HG02642 (cell line): Measurements from ENCODE around the gene MIOS.
"Not testable (repeated sequence)": the region's sequence is repeated elsewhere in the genome, so short reads cannot be mapped to it uniquely, and the experiment has no call there.

Experiments used
- ATAC-seq: cut with Tn5 transposase; IDR thresholded peaks from one replicate; pipeline ENCODE4 v1.9.1; 2021; ENCODE audit warnings: mild to moderate bottlenecking; ENCODE audit not compliant: unreplicated experiment, poor library complexity

The MIOS gene

DNA sequence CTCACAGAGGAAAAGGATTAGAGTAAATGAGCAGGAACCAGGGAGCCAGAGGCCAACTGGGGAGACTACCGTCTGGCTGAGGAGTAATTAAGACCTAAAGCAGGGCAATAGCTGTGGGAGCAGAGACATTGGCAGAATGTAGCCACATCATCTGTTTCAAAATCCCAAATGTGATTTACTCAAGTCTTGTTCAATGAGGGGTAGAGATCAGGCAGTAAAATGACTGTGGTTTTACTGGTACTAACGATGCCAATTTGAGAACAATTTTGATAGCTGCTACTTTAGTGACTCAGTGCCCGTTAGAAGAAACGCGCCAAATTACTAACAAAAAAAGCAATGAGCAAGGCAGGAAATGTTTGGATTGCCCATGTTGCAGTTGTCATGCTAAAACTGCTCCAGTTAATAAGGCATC lies 12.7 kb upstream of the MIOS start:
- ATAC-seq: no peak

DNA sequence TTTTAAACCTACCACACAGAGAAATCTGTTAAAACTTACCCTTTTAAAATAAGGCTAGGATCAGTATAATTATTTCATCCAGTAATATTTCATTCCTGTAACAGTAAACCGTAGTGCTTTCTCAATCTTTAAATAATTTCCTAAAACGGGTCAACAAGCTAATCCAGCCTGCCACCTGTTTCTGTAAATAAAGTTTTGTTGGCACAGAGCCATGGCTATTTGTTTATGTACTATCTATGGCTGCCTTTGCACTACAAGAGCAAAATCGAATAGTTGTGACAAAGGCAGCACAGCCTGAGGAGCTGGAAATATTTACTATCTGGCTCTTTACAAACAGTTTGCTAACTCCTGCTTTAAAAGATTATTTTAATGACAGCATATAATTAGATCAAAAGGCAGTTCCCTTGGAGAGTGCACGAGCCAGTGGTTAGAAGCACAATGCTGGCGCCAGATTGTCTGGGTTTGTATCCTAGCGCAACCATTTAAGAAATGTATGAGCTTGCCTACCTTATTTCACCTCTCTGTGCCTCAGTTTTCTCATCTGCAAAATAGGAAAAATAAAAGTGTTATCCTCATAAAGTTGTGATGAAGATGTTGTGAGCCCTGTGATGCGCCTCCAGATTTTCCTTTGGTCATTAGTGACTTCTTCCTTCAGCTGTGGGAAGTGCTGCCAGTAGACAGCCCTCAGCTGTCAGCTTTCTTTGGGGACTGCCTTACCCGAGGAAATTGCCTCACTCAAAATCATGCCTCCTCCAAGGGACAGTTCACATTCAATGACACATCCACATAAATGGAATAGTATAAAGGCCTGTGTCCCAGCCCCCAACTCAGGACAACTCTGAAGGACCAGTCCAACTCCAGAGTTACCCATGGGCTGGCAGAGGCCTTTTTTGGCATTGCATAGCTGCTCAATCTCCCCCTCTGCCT lies 11.8 kb upstream of the MIOS start:
- no peak for ATAC-seq

DNA sequence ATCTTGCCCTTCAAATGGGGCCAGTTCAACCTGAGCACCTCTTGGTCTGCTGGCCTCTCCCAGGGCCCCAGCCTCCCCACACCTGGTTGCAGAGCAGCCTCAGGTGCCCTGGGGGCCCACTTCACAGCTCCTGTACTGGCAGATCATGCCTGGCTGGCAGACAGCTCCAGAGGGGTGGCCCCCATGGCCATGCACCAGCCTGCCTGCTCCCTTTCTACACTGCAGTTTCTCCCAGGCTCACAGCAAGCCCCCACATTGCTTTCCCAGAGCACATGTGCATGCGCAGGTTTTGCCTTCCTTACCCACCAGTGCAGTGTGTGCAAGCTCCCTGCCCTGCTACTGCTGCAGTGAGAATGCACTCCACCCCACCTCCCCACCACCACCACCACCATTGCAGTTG lies 9.8 kb upstream of the MIOS start:
- ATAC-seq: no peak

DNA sequence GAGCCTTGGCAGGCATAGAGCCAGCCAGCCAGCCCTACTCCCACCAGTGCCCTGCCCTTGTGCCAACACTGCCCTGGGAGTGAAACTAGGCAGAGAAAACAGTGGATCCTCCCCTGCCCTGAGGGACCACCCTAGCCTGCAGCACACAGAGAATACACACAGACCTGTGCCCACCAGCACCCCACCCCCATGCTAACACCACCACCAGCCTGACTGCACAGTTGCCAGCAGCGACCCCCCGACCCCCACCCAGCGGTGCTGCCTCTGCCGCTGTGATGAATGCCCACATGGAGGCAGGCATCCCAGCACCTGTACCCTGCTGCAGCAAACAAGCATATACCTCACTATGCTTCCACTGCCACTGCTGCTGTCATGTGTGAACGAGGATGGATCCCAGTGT lies 9.4 kb upstream of the MIOS start:
- no peak for ATAC-seq

DNA sequence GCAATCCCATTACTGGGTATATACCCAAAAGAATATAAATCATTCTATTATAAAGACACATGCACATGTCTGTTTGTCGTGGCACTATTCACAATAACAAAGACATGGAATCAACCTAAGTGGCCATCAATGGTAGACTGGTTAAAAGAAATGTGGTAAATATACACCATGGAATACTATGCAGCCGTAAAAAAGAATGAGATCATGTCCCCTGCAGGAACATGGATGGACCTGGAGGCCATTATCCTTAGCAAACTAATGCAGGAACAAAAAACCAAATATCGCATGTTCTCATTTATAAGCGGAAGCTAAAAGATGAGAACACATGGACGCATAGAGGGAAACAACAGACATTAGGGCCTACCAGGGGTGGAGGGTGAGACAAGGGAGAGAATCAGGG lies 5.1 kb upstream of the MIOS start:
- ATAC-seq: not testable (repeated sequence)

DNA sequence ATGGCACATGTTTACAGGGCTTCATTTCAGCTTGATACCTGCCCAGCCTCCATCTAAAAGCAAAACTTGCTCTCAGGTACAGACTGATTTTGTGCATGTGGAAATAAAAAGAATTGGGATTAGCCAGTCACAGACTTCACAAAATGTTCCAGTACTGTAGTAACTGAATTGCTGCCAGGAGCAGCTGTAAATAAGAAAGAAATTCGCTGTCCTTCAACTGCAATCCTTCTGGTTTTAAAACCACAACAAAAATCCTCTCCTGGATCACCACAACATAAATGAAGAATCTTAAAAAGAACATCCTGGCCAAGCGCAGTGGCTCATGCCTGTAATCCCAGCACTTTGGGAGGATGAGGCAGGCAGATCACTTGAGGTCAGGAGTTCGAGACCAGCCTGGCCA lies 3.9 kb upstream of the MIOS start:
- ATAC-seq: no peak

DNA sequence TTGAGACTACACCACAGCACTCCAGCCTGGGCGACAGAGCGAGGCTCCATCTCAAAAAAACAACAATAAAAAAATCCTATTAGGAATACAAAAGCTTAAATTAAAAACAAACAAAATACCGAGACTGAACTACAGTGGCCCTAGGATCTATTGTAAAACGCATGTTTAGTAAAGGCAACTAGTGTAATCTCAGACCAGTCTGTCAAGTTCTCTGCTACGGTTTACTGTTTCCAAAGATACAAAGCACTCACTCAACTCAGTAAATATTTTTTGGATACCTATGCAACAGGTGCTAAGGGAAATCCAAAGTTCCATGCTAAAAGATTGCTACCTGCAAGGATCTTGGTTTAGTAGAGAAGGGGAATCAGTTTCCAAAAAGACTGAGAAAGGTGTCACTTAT lies 3.4 kb upstream of the MIOS start:
- no peak for ATAC-seq

DNA sequence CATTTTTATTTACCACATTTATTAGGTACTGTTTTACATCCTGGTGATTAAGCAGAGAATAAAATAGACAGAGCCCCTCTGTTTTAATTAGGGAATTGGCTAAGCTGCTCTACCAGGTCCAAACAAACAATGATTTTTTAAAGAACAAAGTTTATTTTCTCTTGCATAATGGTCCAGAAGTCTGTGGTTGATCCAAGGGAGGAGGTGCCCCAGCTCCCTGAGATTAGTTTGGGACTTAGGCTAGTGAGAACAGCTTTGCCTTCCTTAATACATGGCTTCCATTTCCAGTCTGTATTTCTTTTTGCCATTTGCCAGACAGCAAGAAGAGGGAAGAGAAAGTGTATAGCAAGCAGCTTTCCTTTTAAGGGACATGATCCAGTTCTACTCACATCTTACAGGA lies 2.9 kb upstream of the MIOS start:
- no peak for ATAC-seq

DNA sequence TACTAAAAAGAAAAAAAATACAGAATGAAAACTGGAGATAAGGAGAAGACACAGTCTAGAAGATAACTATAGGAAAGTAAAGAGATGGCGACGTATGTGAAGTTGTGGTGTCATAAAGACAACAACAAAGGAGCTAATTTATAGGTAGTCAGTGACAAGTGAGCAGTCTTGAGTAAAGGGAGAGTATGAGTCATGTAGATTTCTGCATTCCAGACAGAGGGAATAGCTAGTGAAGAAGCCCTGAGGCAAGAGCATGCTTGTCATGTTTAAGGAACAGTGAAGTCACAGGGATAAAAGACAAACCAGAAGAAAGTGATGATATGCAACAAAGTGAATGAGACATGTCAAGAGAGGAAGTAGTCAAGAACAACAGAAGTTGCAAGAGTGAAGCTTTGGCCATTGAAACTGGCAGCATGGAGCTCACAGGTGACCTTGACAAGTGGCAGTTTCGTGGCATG lies 2.3 kb upstream of the MIOS start:
- no peak for ATAC-seq

DNA sequence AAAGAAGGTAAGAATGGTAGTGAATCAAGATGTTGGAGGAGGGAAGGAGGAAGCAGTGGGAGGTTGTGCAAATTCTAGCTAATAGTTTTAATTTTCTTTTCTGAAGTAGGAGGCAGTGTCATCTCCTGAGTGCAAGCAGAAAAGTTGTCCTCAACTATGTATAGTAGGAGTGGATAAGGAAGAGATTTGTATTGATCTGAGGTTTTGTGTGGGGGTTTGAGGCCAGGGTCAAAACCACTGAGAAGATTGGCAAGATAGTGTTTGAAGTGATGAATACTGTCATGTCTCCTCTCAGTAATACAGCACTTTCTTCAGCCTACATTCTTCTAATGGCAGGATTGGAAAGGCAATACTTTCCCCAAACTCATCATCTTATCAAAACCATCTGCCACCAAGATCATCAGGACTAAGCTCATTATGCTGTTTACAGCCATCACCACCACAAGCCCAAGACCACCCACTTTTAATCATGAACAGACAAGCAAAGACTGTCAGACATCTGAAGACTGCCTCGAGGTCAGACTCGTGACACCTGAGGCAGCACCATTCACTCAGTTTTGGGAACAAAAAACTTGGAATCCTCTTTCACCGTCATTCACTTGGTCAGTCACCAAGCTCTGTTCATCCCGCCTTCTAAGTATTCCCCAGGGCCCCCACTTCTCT lies 1.5 kb upstream of the MIOS start:
- ATAC-seq: no peak

DNA sequence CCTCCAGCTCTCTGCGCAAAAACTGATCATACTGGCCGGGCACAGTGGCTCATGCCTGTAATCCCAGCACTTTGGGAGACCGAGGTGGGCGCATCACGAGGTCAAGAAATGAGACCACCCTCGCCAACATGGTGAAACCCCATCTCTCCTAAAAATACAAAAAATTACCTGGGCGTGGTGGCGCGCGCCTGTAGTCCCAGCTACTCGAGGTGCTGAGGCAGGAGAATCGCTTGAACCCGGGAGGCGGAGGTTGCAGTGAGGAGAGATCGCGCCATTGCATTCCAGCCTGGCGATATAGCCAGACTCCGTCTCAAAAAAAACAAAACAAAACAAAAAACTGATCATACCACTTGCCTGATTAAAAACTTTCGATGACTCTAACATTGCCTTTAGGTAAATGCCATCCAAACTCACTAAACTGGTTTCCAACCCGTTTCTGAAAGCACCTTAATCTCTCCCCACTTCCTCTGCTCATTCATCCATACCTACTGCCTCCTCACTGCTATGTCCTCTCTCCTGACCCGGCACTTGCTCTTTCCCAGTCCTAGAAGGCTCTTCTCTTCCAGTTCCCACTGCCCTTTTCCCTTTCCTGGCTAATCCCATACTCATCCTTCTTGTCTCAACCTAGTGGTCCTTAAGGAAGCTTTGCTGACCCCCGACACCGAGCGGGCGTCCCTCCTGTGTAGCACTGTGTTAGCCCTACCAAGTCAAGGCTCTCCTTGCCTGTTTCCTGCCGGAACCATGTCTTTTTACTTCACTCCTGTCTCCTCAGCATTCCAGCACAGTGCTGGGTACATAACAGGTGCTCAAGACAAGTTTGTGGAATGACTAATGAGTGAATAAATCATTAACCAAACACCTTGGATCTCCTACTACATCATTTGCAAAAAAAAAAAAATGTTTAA lies 686 bp upstream of the MIOS start:
- ATAC-seq: peak; percentile 32

DNA sequence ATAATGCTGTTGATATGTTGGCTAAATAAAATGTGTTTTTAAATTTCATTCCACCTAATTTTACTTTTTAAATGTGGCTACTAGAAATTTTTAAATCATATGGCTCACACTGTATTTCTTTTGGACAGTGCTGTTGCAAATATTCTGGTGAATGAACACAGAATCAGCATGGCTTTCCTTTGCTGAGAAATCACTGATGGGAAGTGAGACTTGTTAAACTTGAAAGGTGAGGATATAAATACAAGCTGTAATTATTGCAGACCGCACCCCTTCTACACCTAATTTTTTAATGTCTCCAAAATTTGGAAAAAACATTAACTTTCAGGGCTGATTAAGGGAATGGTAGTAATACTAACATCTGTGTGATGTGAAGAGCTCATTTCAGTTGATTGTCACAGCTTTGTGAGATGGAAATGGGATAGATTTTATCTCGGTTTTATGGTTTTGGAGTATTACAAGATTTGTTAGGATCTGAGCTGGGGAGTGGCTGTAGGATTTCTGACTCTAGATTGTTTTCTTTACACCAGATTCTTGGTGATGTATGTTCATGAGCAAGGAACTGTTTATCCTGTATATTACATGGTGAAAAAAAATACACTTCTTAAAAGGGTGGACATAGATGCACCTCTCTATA lies 1.3 kb downstream of the MIOS start:
- ATAC-seq: no peak

DNA sequence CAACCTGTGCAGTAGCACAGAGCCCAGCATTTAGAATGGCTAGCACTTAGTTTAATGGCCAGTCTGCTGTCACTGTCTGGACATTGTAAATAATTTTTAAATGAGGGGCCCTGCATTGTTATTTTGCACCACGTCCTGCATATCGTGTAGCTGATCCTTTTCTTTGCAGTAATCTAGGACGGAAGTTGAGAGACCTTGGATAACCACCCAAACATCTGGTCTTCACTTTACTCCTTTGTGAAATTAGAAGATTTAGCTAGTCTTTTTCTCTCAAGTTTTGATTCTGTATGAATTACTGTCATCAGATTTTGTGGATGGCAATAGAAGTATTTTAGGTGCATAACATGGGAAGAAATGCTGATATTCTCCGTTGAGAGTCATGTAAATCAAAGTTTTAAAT lies 1.9 kb downstream of the MIOS start:
- ATAC-seq: no peak

DNA sequence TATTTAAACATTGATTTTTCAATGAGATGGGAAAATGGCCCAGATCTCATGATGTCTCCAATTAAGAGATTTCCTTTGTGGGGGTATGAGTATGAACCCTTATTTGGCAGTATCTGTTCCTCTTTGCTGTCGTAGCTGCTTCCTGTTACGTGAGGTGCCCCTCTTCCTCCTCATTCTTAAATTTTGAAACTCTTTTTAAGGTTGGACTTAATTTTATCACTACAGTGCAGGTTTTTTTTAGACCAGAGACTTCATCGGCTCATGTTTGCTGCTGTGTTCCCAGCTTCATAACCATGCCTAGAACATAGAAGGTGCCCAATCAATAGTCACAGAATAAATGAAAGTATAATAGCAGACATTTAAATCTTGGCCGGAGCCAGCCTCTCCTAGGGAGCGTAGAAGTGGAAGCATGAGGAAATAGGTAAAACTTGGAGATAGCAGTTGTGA lies 2.4 kb downstream of the MIOS start:
- peak; percentile 29 for ATAC-seq

DNA sequence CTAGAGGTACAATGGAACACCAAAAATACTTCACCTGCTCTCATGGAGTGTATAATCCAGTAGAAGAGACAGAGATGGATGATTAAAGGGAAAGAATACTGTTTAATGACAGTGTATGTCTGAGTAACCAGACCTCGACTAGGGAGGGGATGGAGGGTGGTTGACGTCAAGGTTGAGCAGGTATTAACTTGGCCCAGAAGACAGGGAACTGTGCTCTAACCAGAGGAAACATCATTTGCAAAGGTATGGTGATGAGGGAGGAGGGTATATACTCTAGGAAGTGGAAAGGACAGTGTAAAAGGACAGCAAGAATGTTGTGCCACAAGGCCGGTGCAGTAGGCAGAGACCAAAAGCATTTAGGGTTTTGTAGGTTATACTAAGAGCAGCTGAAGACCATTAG lies 2.9 kb downstream of the MIOS start:
- ATAC-seq: no peak

DNA sequence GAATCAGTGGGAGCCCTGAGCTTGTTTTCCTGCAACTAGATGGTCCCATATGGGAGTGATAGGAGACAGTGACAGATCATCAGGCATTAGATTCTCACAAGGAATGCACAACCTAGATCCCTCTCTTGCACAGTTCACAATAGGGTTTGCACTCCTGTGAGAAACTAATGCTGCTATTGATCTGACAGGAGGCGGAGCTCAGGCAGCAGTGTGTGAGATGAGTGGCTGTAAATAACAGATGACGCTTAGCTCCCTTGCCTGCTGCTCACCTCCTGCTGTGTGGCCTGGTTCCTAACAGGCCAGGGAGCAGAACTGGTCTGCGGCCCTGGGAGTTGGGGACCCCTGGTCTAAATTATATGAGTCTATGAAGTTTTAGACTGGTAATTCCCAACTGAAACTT lies 3.9 kb downstream of the MIOS start:
- no peak for ATAC-seq

DNA sequence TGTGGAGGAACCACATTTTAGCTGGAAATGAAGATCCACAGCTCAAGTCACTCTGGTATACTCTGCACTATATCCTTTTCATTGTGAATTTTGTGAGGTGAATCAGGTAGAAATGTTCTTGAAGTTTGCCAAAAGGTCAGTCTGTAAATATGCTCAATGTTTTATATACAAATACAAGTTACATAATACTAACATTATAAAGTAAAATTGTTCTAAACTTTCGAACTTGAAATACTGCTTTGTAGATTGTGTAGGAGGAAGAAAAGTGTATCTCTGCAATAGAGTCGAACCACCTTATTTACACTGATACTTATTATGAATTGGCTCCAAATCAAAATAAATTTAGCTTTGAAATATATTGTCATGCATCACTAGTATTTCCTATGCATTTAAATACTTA lies 7.0 kb downstream of the MIOS start:
- ATAC-seq: no peak

DNA sequence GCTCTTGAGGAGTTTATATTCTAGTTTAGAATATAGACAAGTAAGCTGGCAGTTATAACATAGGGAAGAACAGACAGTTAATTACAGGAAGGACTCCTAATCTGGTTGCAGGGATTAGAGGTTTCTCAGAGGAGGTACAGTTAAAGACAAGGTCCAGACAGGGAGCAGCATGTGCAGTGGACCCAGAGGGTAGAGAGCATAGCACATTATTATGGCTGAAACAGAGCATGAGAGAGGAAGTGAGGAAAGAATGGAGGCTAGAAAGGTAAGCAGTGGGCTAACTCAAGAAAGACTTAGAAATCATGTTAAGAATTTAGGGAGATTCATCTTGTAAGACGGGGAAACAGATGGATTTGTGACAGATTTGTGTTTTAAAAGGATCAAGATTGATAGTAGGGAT lies 9.7 kb downstream of the MIOS start:
- no peak for ATAC-seq

DNA sequence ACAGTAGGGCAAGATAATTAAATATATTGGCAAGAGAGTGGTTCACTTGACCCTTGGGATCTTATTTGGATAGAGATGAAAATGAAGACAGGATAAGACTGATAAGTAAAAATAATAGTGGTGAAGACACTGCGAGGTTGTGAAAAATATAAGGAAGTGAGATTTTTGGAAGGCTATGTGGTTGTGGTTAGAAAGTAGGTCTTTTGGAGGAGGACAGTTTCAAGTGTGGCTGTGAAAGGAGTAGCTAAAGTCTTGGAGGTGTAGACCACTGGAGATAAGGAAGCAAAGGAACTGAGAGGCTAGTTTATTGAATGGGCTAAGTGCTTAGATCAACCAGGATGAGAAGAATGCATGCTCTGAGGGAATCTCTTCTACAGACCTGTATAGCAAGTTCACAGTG lies 11.2 kb downstream of the MIOS start:
- ATAC-seq: peak; percentile 58

DNA sequence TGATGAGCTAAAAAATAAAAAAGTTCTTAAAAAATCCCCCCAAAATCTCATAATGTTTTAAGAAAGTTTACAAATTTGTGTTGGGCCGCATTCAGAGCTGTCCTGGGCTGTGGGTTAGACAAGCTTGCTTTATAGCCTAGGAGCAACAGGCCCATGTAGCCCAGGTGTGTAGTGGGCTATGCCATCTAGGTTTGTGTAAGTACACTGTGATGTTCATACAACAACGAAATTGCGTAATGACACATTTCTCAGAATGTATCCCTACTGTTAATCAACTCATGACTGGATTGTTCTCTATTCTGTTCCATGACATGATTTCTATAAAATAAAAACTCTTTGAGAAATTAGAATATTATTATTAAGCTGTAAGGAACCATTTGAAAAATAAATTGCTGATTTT lies 13.0 kb downstream of the MIOS start:
- no peak for ATAC-seq
